ENCODE results near the gene MYO16.

DNA sequence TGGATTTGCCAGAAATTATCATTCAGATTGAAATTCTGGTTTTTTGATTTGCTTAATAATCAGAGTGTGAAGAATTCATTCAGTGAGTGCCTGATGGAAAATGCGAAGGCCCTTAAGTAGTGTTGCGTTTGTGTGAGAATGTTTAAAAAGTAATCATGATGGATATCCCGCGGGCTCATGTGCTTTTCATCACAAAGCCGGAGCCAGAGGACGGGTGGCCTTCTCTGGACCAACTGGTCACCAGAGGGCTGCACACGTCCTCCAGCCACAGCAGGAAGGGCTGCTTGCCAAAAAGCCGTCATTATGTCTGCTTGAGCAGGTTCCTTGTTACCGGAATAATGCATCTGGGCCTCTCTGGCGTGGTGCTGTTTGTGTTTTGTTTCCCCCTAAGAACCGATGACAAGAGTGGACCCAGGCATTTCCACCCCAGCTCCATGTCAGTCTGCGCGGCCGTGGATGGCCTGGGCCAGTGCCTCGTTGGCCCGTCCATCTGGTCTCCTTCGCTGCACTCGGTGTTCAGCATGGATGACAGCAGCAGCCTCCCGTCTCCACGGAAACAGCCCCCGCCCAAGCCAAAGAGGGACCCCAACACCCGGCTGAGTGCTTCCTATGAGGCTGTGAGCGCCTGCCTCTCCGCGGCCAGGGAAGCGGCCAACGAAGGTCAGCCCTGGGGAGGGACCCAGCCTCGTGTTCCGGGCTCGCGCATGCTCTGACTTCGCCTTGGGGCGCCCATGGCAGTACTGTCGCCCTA is 497.7 kb downstream of the MYO16 start:
- TF ChIP-seq, protein P1, sequence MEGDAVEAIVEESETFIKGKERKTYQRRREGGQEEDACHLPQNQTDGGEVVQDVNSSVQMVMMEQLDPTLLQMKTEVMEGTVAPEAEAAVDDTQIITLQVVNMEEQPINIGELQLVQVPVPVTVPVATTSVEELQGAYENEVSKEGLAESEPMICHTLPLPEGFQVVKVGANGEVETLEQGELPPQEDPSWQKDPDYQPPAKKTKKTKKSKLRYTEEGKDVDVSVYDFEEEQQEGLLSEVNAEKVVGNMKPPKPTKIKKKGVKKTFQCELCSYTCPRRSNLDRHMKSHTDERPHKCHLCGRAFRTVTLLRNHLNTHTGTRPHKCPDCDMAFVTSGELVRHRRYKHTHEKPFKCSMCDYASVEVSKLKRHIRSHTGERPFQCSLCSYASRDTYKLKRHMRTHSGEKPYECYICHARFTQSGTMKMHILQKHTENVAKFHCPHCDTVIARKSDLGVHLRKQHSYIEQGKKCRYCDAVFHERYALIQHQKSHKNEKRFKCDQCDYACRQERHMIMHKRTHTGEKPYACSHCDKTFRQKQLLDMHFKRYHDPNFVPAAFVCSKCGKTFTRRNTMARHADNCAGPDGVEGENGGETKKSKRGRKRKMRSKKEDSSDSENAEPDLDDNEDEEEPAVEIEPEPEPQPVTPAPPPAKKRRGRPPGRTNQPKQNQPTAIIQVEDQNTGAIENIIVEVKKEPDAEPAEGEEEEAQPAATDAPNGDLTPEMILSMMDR (conservative IDR thresholded peaks at IDR 0.05 in 1 of 2, IDR thresholded peaks at IDR 0.05 in 1 of 2; ENCODE audit: low read depth in 1 of 2, low read length in 2 of 2): no peak
- TF ChIP-seq EZH2 (IDR thresholded peaks at IDR 0.05; ENCODE audit: low read length, missing control alignments): no peak
